ENCODE data around the gene NOSIP. TPM values are rescaled to one million over a fixed set of nuclear protein-coding genes. Genes with fewer than 3 reads are reported as not detected.

The NOSIP gene
- polyA plus RNA-seq, 12 donors: 25.7 to 60.7 (median 52.9) TPM; not detected in 1

DNA sequence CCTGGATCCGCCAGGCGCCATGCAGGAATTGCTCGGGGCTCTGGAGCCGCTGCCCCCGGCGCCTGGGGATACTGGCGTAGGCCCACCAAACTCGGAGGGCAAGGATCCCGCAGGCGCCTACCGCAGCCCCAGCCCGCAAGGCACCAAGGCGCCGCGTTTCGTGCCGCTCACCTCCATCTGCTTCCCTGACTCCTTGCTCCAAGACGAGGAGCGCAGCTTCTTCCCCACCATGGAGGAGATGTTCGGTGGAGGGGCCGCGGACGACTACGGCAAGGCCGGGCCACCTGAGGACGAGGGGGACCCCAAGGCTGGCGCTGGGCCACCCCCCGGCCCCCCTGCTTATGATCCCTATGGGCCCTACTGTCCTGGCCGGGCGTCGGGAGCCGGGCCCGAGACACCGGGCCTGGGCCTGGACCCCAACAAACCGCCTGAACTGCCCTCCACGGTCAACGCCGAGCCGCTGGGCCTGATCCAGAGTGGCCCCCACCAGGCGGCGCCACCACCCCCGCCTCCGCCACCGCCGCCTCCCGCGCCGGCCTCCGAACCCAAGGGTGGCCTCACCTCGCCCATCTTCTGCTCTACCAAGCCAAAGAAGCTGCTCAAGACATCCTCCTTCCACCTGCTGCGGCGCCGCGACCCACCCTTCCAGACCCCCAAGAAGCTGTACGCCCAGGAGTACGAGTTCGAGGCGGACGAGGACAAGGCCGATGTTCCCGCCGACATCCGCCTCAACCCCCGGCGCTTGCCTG lies 16.8 kb upstream of the NOSIP start:
- DNase-seq: no peak

DNA sequence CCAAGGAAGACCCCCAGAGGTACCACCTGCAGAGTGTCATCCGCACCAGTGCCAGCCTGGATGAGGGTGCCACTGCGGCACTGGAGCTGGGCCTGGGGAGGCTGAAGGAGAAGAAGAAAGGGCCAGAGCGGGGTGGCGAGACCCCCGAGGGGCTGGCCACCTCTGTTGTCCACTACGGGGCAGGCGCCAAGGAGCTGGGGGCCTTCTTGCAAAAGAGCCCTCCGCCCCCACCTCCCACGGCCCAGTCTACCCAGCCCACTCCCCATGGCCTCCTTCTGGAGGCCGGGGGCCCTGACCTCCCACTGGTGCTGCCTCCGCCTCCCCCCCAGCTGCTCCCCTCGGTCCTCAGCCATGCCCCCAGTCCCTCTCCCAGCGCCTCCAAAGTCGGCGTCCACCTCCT lies 16.1 kb upstream of the NOSIP start:
- no peak for DNase-seq

DNA sequence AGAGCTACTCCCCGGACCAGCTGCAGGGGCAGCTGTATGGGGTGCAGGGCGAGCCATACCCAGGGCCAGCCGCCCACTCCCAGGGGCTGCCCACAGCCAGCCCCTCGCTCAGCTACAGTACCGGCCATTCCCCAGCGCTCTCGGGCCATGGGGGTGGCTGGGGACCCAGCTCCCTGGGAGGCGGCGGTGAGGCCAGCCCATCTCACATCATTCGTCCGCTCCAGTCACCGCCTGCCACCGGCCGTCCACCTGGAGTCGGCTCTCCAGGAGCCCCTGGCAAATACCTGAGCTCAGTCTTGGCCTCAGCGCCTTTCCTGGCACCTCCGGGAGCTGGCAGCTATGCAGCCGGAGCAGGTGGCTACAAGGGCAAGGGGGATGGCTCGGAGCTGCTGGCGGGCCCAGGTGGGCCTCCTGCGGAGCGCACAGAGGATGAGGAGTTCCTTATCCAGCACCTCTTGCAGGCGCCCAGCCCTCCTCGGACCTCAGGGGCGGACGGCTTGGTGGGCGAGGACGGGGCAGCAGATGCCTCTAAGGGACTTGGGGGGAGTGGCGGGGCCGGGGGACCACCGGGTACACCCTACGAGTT lies 15.6 kb upstream of the NOSIP start:
- DNase-seq: no peak

DNA sequence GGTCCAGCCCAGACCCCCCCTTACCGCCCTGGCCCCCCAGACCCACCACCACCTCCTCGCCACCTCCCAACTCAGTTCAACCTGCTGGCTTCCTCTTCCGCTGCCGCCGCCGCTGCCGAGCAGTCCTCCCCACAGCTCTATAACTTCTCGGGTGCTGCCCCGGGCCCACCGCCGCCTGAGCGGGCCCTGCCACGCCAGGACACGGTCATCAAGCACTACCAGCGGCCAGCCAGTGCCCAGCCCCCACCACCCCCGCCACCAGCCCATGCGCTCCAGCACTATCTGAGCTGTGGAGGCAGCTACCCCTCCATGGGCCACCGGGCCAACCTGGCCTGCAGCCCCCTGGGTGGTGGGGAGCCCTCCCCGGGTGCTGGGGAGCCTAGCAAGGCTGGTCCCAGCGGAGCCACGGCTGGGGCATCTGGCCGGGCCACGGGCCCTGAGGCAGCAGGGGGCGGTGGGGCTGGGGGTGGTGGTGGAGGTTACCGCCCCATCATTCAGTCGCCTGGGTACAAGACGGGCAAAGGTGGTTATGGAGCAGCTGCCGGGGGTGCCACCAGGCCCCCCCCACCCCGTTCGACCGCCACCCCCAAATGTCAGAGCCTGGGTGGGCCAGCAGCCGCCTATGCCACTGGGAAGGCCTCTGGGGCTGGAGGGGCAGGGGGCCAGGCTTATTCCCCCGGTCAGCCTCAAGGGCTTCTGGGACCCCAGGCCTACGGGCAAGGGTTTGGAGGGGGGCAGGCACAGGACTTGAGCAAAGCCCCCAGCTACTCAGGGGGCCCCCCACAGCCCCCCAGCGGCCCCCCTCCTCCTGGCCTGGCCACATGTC lies 14.8 kb upstream of the NOSIP start:
- DNase-seq: no peak

DNA sequence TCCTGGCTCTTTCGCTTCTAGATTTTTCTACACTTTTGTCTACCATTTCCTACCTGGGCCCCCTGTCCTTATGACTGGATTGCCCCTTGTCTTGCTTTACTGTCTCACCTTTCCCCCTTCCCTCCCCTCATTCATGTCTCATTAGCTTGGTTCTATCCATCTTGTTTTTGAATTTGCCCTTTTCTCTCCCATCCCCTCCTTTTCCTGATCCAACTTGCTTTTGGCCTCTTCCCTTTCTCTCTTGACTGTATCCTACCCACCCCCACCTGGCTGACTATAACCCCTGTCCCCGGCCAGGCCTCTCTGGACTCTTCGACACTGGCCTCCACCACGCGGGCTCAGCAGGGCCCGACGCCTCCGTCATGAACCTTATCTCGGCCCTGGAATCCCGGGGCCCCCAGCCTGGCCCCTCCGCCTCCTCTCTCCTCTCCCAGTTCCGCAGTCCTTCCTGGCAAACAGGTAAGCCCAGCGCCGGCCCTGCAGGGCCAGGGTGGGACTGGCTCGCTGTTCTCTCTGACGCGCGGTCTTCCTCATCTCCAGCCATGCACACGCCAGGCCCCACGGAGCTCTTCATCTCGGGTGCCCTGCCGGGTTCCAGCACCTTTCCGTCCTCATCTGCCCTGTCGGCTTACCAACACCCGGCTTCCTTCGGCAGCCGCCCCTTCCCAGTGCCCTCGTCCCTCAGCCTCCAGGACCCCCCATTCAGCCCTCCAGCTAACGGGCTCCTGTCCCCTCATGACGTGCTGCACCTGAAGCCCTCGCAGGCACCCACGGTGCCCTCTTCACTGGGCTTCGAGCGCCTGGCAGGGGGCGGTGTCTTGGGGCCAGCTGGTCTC lies 14.0 kb upstream of the NOSIP start:
- no peak for DNase-seq

DNA sequence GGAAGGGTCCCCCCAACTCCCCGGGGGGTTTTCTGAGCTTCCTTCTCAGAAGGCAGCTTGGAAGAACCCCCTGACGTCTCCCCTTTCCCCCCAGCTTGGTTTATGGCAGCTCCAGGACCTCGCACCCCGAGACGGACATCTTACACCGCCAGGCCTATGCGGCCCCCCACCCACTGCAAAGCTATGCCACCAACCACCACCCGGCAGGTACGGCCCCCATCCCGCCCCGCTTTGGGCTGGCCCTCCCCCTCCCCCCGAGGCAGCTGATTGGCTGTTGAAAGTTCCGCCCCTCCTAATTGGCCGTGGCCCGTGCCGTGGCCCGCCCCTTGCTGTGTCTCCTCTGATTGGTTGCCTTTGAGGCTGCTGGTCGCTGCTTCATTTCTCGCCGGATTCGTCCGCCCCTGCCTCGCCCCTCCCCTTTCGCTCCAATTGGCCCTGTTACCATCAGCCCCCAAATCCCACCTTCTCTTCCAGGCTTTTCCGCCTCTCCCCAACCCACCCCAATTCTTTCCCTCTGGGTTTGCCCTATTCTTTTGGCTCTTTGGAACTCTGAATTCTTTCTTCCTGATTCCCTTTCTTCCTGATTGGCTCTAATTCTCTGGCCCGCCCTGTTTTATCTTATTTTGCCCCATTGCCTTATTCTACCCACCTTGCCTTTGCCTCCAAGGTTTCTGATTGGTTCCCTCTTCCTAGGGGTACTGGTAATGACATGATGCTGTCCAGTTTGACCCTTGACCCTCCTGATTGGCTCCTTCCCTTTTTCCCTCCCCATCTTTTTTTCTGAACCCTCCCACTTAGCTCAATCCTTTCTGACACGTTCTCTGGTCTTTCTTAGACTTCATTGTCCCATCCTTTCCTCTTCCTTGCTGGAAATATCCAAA lies 13.1 kb upstream of the NOSIP start:
- peak; percentile 90 for DNase-seq

DNA sequence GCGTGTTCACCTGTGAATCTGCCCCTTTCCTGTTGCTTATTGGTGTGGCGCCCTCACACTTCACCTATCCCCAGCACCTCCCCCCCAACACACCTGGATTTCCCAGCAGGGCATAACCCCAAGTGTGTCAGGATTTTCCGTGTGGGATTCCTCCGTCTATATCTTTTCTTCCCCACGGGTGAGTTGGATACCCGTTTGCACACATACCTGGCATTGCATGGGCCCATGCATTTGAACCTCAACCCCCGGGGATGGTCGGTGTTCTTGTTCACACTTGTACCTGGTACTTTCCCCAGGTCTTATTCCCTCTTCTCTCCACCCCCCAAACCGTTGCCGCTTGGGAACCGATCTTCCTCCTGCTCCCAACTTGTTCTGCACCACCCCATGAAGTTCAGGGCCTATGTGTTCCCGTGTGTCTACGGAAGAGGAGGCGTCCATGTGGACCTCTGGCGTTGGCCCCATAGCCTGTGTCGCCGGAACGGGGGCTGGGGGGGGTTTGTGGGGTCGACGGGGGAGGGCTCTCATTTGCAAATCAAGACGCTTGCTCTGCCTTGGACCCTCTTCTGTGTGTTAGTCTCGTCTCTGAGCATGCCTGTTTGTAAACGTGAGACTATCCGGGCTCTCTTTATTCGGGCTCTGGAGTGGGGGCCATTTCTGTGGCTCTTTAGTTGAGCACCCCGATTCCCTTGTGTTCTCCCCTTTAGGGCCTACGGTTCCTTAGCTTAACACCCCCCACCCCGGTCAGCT lies 12.3 kb upstream of the NOSIP start:
- DNase-seq: no peak

DNA sequence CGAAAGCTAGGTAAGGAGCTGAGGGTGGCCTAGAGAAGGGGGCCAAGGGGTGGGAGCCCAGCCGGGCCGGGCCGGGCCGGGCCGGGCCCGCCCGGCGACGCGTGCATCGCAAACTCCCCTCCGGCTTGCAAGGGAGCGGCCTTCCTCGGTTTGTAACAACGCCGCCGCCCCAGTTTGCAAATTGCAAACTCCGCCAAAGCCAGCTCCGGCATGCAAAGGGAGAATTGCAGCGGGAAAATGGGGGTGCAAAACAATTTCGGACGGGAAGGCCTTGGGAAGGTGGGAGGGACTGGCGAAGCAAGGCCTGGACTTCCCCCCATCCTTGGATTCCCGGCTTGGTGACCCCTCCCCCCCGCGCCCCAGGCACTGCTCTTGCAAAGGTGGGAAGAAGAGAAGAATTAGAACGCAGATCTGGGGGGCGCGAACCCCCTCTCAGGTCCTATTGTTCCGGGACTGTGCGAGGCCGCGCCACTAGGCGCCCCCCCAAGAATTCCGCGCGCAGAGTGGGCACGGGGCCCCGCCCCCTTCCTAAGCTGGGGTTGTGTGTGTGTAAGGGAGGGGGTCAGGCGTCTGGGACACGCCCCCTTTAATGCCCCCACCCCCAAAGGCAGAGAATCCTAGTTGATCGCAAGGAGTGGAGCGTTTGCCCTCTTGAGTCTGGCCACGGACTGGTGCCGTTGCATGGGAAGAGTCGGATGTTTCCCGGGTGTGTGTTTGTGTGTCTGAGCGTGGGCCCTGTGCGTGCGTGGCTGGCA lies 11.6 kb upstream of the NOSIP start:
- no peak for DNase-seq

DNA sequence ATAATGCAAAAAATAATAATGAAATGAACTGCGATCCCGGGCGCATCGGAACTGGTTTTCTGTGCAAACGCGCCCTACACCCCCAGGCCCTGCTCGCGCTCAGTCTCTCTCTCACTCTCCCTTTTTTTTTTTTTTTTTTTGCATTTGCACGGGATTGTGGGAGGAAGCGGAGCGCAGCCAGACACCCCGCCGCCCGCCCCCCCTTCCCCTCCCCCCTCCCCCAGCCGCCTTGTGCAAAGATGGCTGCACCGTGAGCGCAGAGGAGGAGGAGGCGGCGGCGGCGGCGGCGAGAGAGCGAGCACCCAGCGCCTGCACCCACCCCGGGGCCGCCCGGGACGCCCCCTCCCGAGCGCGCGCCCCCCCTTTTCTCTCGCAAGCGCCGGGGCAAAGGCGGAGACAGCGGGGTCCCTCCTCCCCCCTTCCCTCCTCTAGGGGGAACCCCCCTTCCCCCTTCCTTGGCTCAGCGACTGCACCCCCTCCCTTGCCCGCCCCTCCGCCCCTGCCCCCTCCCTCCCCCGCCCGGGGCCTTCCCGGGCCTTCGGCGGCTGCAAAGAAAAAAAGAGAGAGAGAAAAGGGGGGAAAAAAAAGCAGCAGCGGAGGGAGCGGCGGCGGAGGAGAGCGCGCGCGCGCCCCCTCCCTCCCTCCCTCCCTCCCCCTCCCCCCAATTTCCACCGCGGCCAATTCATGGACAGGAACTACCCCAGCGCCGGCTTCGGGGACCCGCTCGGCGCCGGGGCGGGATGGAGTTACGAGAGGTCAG lies 10.8 kb upstream of the NOSIP start, which contains the start of gene PRR12:
TSS of gene PRR12 (plus strand) at position 212 of the 760 bp plus-strand sequence. CDS start at position 685, 473 bp downstream.
- DNase-seq: peak; percentile 67

DNA sequence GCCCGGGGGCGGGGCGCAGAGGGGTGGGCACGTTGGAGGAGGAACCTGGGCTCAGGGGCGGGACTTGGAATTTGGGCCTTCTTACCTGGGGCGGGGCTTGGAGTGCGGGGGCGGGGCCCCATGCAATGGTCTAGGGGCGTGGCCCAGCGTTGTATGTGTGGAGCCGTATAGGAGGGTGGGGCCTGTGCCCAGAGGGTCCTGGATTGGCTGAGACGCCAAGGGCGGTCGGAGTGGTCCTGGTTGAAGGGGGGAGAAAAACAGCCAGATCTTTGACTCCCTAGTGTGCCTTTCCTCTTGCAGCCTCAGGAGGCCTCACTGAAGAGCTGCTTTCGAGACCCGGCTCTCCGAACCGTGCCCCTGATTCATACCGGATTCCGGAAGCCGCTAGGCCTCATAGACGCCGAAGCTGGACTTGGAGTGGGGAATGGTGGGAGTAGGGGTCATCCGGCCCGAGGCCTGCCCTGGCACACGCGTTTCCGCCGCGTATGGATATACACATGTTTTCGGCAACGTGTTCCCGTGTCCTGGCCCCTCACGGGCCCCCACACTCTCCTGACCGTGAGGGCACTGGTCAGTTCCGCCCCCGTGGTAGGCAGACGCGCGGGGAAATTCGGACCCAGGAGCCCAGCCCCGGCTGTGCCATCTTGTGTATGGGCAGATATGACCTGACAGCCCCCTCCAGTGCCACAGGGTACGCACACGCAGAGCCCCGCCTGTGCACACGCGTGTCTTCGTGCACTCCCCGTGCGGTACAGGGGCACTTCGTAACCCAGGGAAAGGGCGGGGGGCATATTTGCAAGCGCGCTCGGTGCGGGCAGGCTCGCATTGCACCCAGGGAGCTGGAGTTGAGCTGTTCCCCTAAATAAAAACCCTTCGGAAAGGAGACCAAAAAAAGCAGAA lies 10.0 kb upstream of the NOSIP start:
- DNase-seq: peak; percentile 90

DNA sequence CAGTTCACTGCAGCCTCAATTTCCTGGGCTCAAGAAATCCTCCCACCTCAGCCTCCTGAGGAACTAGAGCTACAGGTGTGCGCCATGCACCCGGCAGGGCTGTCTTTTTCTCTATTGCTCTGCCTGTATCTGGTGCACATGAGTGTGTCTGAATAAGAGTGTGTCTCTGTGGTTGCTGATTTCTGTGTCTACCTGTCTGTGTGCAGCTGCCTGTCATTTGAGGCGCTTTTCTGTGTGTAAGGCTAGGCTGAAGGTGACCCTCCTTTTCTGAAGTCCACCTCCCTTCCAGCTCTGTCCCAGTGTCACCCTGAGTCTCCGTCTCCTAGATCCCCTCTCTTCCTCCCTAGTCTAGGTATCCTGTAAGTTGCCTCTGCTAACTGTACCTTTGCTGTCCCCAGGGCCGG lies 9.1 kb upstream of the NOSIP start:
- DNase-seq: no peak

DNA sequence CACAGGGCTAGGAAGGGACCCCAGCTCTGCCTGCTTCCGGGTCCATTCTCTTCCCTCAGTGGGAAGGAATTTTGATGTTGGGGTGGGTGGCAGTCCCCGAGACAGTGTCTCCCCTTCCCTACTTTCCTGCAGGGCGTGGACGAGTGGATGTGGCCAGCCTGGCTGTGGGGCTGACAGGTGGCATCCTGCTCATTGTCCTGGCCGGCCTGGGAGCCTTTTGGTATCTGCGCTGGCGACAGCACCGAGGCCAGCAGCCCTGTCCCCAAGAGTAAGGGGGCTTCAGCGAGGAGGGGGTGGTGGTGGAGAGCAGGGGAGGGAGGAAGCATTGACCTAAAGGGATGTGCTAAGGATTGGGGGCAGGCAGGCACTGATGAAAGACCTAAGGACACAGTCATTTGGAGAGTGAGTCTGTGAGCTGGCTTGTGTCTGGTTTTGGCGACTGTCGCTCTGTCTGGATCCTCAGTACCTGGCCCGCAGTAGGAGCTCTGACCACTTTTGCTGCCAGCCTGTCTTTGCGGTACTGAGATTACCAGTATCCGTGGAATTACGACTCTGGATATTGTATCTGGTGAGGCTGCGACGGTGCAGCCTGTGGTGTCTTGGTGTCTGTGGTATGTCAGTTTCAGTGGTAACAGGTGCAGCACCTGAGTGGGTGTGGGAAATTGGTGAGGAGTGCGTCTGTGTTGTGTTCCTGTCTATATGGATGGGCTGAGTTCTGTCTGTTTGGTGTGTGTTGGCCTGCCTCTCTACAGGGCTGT lies 8.2 kb upstream of the NOSIP start:
- no peak for DNase-seq

DNA sequence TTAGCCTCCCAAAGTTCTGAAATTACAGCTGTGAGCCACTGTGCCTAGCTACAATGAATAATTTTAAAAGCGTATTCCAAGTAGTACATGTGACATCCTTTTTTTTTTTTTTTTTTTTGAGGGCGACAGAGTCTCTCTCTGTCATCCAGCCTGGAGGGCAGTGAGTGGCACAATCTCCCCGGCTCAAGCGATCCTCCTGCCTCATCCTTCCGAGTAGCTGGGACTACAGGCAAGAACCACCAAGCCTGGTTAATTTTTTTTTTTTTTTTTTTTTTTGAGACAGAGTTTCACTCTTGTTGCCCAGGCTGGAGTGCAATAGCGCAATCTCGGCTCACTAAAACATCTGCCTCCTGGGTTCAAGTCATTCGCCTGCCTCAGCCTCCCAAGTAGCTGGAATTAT lies 6.9 kb upstream of the NOSIP start:
- DNase-seq: no peak

DNA sequence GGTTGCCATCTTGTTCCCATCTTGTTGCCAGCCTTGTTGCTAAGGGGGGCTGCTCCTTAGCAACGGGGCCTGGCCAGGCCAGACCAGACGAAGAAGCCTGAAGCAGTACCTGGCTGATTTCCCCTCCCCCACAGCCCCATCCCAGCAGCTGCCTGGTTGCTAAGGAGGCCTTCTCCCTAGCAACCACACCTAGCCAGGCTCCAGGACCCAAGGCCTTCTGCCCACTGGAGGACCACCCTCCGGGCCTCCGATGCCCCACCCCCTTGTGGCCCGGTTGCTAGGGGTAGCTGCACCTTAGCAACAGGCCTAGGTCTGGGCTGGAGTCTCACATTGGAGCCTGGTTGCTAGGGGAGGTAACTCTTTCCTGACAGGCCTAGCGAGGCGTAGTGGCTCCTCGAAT lies 4.7 kb upstream of the NOSIP start:
- DNase-seq: no peak

DNA sequence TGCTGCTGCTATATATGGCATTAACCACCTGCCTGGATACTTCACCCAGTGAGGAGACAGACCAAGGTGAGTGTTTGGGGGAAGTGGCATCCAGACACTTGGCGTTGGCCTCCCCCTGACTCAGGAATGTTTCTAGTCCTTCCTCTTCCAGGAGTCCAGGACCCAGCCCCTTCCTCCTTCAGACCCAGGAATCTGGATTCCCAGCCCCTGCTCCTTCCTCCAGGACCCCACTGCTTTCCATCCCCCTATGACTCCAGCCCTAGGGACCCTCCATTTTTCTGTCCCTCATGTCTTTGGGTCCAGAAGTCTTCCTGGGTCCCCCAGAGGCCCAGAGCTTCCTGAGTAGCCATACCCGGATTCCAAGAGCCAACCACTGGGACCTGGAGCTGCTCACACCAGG lies 2.9 kb upstream of the NOSIP start:
- no peak for DNase-seq

DNA sequence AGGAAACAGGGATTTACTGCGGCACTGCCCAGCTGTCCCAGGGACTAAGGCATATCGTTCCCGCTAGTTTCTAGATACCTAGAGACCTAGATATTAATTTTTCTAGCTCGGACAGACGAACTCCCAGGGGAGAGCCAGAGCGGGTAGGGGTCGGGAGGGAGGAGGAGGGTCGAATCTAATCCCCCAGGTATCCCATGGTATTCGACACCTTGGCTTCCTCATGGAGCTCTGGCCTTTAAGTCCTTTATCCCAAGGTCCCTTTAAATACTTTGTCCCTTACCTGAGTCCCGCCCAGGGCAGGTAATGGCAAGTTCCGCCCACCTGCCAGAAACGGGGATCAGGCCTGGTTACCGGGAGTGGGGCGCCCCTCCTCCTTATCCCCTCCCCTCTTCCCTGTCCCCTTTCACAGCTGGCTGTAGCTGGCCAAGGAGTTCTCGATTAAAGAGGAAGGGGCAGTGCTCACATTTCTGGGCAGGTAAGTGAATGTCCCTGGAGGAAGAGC lies 702 bp upstream of the NOSIP start, which contains the start of gene PRRG2:
TSS of gene PRRG2 (plus strand) at position 310 of the 502 bp plus-strand sequence. CDS start 1,904 bp downstream, outside the sequence.
- no peak for DNase-seq

All from muscle of arm (tissue), 12 donors.